ENCODE measurements around the gene OAS1.

Gene OAS1

GRCh38 chr12:112906712-112907414 lies at the start of gene OAS1:
Gene OAS1 (plus strand): TSS chr12:112906962. CDS start chr12:112907040, 78 bp downstream.
- DNase-seq = peak; percentile 21

GRCh38 chr12:112859291-112859690 lies 47.5 kb upstream of the OAS1 start:
- no peak for DNase-seq

- DNase-seq = no peak
These were observed 46.6 kb upstream of the OAS1 start for GRCh38 chr12:112860181-112860580.

- no peak for DNase-seq
These were observed 45.5 kb upstream of the OAS1 start for GRCh38 chr12:112861284-112861683.

- DNase-seq = no peak
These were observed 44.0 kb upstream of the OAS1 start for GRCh38 chr12:112862636-112863290.

GRCh38 chr12:112868459-112869041 lies 38.2 kb upstream of the OAS1 start:
- DNase-seq = no peak

- no peak for DNase-seq
These were observed 37.7 kb upstream of the OAS1 start for GRCh38 chr12:112869091-112869490.

GRCh38 chr12:112869778-112870177 lies 37.0 kb upstream of the OAS1 start:
- DNase-seq = no peak

- DNase-seq = no peak
These were observed 36.3 kb upstream of the OAS1 start for GRCh38 chr12:112870267-112870980.

- DNase-seq = no peak
These were observed 31.2 kb upstream of the OAS1 start for GRCh38 chr12:112875608-112876007.

- no peak for DNase-seq
These were observed 30.3 kb upstream of the OAS1 start for GRCh38 chr12:112876506-112876905.

- DNase-seq = no peak
These were observed 29.8 kb upstream of the OAS1 start for GRCh38 chr12:112877006-112877405.

GRCh38 chr12:112878488-112878887 lies 28.3 kb upstream of the OAS1 start:
- DNase-seq = no peak

- no peak for DNase-seq
These were observed 27.5 kb upstream of the OAS1 start for GRCh38 chr12:112879191-112879705.

GRCh38 chr12:112881602-112882001 lies 25.2 kb upstream of the OAS1 start:
- no peak for DNase-seq

- DNase-seq = no peak
These were observed 21.5 kb upstream of the OAS1 start for GRCh38 chr12:112885236-112885635.

- DNase-seq = no peak
These were observed 19.2 kb upstream of the OAS1 start for GRCh38 chr12:112887550-112887949.

GRCh38 chr12:112891093-112892024 lies 15.4 kb upstream of the OAS1 start:
- no peak for DNase-seq

GRCh38 chr12:112892856-112893255 lies 13.9 kb upstream of the OAS1 start:
- no peak for DNase-seq

- no peak for DNase-seq
These were observed 12.6 kb upstream of the OAS1 start for GRCh38 chr12:112894128-112894527.

- no peak for DNase-seq
These were observed 8.4 kb upstream of the OAS1 start for GRCh38 chr12:112898380-112898779.

All from NCI-H2107 (cell line).